ENCODE data around the gene GDF2. TPM values are rescaled to one million over a fixed set of nuclear protein-coding genes. Genes with fewer than 3 reads are reported as not detected.

The GDF2 gene
- total RNA-seq, 1 experiment from 2014 or later = not detected

- no peaks in the 10 kb centered on the region for H3K9me3 ChIP-seq (ENCODE audit: control insufficient read depth, low read depth, low read length)
- no peak overlapping the region for H3K4me3 Mint-ChIP-seq
- H4K5ac ChIP-seq (ENCODE audit: insufficient read length, low read depth, low read length) = no peak overlapping the region
- no peak overlapping the region for H3K18ac ChIP-seq (ENCODE audit: insufficient read length, low read depth, low read length)
- H3T11ph ChIP-seq (ENCODE audit: low read length) = no peak overlapping the region
- no peaks in the 10 kb centered on the region for H3K79me2 ChIP-seq (ENCODE audit: insufficient read depth, low read length)
- H3K56ac ChIP-seq (ENCODE audit: insufficient read length, low read depth, low read length) = no peak overlapping the region
- no peaks in the 10 kb centered on the region for H3K9me3 Mint-ChIP-seq
- H4K8ac ChIP-seq (replicated peaks; ENCODE audit: insufficient read length, low read depth, low read length) = no peak overlapping the region
- no peak for TF ChIP-seq CTCF (conservative IDR thresholded peaks at IDR 0.05)
- H2AFZ ChIP-seq (ENCODE audit: low read length) = no peak overlapping the region
- H3K4me2 ChIP-seq (ENCODE audit: insufficient read depth, insufficient read length, low read length) = no peak overlapping the region
- H3K14ac ChIP-seq (ENCODE audit: insufficient read depth, low read length) = no peak overlapping the region
- H4K20me1 ChIP-seq (ENCODE audit: control insufficient read depth, insufficient read depth, insufficient read length) = no peaks in the 10 kb centered on the region
- H2AK5ac ChIP-seq (ENCODE audit: insufficient read length, low read length) = no peak overlapping the region
- H2BK12ac ChIP-seq (ENCODE audit: insufficient read length, low read depth, low read length) = no peak overlapping the region
- no peaks in the 10 kb centered on the region for H3K36me3 Mint-ChIP-seq (ENCODE audit: insufficient read depth in 1 of 3, low read depth in 3 of 3)
- H3K4me1 Mint-ChIP-seq = no peaks in the 10 kb centered on the region
- no peak overlapping the region for H3K23ac ChIP-seq (ENCODE audit: insufficient read length, low read depth, low read length)
- no peak overlapping the region for H3K27ac Mint-ChIP-seq
- no peak overlapping the region for H3K27ac ChIP-seq (ENCODE audit: insufficient read length, low read depth, low read length)
- no peak overlapping the region for H4K91ac ChIP-seq (ENCODE audit: insufficient read length, low read depth, low read length)
- no peaks in the 10 kb centered on the region for H3K79me1 ChIP-seq (ENCODE audit: insufficient read depth, low read depth, low read length, poor library complexity, severe bottlenecking)
- H3K27me3 Mint-ChIP-seq (ENCODE audit: low read depth) = peaks cover 15% of the 10 kb centered on the region
- H2BK20ac ChIP-seq (ENCODE audit: low read depth, low read length, poor library complexity, severe bottlenecking) = no peak overlapping the region
- no peak overlapping the region for H2BK120ac ChIP-seq (ENCODE audit: low read depth, low read length, poor library complexity, severe bottlenecking)
- H3K9ac ChIP-seq (ENCODE audit: extremely low read depth, insufficient read length, low read length) = no peak overlapping the region
- no peaks in the 10 kb centered on the region for H3K4me1 ChIP-seq (ENCODE audit: insufficient read depth, low read length)
- no peaks in the 10 kb centered on the region for H3K23me2 ChIP-seq (ENCODE audit: insufficient read length, low read depth, low read length, poor library complexity, severe bottlenecking)
- H3K27me3 ChIP-seq (ENCODE audit: insufficient read depth, low read length) = no peaks in the 10 kb centered on the region
- H2BK15ac ChIP-seq (ENCODE audit: low read depth, low read length) = no peak overlapping the region
- no CpG with 5 or more reads among the region's 6 CpGs for WGBS (ENCODE audit: extremely low coverage, insufficient read length, low lambda C conversion rate)
- H2BK5ac ChIP-seq (ENCODE audit: insufficient read length, low read length) = no peak overlapping the region
- no peak for DNase-seq
- H3K4ac ChIP-seq (ENCODE audit: low read depth, low read length) = no peak overlapping the region
These were observed 34.4 kb upstream of the GDF2 start for GRCh38 chr10:47287805-47288204.
